Right hindlimb (tissue), 1 donor: ENCODE data around the gene ST3GAL6.

ENCODE experiments used
- DNase-seq: peaks from one replicate; pipeline ENCODE4 v3.0.0-alpha.2; 2018

The ST3GAL6 gene

DNA sequence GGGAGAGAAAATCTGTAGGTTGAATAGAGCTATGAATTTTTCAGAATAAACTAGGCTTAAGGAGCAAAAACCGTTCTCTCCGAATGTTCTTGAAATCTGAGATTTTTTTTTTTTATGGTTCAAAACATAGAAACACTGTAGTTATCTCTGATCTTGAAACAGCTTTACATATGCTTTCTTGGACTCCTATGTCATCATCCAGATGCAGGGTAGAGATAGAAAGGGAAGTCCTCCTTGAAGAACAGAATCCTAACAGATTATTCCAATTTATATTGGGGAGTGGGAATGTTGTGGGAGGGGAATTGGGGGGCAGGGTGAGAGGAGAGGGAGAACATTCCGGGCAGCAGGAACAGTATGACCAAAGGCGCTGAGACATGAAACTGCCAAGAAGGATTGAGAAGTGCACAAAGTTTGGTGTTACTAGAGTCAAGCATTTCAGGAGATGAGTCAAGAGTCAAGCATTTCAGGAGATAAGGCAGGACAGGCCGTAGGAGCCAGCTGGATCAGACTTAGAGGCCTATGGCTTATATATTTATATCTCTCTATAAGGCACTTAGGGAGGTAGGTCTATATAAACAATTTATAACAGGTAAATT is 21.9 kb upstream of the ST3GAL6 start:
- DNase-seq = no peak

DNA sequence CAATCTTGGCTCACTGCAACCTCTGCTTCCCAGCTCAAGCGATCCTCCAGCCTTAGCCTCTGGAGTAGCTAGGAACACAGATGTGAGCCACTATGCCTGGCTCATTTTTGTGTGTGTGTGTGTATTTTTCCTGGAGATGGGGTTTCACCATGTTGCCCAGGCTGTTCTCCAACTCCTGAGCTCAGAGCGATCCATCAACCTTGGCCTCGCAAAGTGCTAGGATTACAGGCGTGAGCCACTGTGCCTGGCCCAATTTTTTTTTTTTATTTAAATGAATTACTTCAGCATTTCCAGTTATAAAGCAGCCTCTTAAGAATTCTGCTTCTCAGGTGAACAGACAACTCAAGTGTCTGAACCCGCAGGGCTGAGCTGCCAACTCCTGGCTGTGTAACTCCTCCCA is 20.1 kb upstream of the ST3GAL6 start:
- no peak for DNase-seq

DNA sequence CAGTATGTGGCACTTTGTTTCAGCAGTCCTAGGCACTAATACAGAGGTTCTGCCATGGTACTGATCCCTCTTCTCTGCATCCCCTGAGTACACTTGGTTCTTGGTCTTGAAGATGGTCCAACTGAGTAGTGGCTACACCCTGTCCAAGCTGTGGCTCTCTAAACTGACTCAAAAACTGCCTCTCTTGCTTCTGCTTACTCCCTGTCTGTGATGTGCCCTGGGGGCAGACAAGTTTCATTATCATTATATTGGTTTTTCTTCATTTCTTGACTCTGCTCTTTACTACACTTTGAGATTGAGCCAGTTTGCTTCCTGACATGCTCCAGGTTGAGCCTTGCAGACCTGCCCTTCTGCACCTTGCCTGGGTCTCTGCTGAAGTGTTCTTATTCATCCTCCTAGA is 18.9 kb upstream of the ST3GAL6 start:
- no peak for DNase-seq

DNA sequence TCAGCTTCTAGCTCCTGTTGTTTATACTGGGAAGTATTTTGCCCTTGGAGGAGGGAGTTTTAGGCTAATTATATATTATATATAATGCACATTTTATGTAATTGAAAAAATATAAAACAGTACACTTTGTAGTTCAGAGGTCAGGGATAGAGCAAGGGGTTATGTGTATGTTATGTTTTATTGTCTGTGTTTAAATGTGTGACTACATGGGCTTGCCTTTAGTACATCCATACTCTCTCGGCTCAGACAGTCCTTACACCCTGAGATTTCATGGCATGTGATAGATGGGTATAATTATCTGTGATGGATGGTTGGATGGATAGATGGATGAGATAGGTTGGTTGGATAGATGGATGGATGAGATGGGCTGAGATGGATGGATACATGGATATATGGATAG is 17.4 kb upstream of the ST3GAL6 start:
- no peak for DNase-seq

DNA sequence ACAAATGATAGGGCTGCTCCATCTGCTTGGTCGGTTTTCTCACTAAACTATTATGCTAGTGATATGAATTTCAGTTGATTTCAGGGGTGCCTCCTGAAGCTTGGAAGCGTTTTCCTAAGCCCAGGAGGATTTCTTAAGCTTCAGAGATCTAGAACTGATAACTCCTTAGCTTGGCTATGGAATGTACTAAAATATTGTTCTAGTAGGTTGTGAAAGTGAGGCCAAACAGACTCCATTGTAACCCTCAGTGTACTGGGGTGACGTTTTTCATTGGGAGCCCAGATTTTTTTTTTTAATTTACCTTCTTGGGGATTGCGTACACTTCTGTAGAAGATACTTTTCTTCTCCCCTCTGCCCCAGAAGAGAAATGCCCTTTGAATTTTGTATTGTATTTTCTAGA is 17.0 kb upstream of the ST3GAL6 start:
- no peak for DNase-seq

DNA sequence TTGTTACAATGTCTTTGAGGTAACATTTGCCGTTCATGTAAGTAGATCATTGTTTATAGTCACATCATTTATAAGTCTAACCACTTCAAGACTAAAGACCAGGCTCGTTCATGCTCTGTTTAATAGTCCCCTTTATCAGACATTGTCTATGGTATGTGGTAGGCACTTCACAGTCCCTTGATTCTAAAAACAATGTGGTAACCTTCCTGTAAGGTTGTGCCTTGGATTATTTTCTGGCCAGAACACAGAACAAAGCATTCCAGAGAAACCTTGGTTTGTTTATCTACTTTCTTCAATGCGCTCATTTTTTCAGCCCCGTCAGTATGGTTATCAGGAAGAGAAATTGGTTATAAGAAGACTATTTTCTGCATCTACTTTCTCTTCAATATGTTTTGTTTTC is 16.3 kb upstream of the ST3GAL6 start:
- no peak for DNase-seq

DNA sequence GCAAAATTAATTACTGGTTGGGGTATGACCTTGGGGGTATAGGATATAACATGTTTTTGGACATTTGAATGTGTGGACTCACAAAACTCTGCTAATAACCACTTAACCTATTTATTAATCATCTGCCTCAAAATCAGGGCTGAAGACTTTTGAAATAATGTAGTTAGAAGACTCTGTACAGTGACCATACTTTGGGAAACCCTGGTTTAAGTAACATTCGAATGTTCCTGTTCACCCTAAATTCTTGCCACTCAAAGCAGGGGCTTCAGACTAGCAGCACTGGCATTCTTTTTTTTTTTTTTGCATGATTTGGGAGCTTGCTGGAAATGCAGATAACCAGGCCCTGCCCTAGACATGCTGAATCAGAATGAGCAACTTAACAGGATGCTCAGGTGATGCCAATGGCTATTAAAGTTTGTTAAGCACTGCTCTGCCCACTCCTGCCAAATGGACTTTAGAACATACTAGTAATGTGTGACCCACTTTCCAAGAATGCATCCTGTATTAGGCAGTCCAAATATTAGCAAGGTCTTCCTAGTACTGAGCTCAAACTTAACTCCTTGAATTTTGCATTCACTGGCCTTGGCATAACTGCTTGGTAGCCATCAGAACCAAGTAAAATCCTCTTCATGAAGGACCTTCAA is 12.7 kb upstream of the ST3GAL6 start:
- no peak for DNase-seq

DNA sequence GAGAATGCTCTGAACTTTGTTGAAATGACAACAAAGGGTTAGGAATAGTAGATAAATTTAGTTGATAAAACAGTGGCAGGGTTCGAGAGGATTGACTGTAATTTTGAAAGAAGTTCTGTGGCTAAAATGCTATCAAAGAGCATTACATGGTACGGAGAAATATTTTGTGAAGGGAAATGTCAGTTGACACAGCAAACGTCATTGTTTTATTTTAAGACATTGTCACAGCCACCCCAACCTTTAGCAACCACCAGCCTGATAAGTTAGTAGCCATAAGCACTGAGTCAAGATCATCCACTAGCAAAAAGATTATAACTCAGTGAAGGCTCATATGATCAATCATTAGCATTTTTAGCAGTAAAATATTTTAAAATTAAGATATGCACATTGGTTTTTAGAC is 8.7 kb upstream of the ST3GAL6 start:
- no peak for DNase-seq

DNA sequence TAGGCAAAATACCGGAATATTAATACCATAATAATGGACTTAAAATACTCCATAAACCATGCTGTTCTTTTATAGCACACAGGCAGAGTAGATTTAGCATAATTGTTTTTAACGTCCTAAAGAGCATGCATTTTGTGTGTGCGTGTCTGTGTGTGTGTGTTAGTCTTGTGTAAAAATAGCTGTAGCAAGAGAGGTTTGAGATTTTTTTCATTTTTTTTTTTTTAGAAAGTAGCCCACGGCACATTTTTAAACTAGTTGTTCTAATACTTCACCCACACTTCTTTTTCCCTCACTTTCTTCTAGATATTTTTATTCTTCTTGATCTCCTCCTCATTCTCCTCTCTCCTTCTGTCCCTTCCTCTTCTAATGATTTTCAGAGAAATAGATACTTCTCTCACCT is 7.5 kb upstream of the ST3GAL6 start:
- no peak for DNase-seq

DNA sequence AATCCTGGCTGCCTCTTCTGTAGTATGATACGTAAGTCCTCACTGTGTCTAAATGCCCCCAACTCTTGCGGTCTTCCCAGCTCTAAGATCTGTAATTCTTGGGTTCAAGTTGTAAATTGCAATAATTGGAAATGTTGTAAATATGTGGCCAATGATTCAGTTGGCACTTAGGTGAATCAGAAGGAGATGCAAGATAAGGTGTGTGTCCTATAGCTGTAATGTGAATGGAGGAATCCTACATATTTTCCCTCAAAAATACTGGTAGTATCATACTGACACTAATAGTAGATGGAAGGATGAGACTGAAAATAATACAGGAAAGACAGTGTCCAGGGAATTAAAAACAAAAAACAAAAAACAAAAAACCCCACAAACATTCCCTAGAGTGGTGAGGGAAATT is 3.5 kb upstream of the ST3GAL6 start:
- DNase-seq = no peak

DNA sequence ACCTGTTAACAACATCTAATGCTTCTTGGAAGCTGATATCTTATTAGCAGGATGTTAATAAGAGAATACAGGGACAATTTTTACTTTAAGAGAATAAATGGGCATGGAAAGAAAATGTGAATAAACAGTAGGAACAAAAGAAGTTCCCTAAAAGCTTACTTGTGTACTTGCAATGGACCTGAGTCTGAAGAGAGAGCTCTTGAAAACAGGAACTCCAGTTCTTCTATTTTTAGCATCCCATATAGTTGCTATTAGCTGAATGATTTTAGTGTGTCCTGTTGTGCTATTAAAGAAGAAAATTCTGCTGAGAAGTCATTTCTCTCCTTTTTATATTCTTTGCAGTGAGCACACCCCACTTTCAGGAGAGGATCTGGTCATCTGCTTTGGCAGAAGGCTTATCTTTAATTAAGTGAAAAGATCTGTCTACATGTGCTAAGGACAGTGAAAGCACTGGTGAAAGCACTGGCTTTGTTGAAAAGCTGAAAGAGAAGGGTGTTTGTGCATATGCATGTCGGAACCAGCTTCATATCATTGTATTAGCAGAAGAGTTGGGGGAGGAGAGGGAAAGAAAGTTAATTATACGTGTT is 1.4 kb upstream of the ST3GAL6 start:
- no peak for DNase-seq

DNA sequence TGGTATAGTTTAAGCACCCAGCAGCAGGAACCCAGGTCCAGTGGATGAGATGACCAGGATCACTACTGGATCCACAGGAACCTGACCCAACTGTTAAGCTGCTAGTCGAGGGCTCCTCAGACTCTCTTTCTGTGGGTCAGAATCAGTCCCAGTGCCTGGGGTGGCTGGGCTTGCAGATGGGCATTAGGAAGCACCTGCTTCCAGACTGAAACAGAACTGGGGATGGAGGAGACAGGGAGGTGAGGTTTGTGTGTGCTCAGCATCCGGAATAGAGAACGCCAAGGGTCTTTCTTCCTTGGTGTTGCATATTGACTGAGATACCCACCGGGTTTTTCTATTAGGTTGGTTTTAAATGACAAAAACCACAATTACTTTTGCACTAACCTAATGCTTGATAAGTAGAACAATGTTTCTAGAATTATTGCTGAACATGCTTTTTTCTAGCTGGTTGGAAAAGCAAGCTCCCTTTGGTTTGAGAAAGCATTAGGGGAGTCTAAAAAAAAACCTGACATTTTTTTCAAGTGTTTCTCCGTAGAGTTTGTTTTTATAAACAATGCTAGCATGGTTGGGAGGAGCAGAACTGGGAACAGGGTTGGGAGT is 779 bp downstream of the ST3GAL6 start:
- DNase-seq = no peak

DNA sequence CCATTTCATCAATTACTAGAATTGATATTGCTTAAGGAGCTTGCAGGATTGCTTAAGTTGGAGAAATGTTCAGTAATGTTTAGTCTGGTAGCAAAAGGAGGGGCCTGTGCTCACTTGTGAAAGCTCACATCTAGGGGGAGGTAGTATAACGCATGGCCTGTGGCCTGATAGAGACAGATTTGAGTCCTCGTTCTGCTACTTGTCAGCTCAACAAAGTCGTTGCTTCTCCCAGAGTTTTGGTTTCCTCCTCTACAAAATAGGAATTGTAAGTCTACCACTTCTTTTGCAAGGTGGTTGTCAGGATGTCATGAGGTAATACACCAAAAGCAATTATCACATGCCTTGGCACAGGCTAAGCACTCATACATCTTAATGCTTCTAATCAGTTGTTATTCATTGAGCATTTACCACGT is 1.3 kb downstream of the ST3GAL6 start:
- DNase-seq = no peak

DNA sequence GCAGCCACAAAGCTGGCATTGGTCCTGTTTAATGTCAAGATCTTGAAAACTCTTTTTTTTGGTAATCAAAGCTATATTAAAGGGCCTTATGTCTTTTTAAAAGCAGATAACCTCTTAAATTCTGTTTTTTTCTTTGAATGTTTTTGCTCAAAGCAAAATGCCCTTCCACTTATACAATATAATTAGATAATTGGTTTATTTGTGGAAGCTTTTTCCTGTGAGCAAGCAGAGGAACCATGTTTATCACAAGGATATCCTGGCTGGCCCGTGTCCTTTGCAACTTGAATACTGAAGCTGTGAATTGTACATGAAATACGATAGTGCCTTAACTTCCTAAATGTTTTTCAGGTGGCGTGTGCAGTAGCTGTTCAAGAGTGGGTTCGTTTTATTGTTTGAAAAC is 2.6 kb downstream of the ST3GAL6 start:
- no peak for DNase-seq

DNA sequence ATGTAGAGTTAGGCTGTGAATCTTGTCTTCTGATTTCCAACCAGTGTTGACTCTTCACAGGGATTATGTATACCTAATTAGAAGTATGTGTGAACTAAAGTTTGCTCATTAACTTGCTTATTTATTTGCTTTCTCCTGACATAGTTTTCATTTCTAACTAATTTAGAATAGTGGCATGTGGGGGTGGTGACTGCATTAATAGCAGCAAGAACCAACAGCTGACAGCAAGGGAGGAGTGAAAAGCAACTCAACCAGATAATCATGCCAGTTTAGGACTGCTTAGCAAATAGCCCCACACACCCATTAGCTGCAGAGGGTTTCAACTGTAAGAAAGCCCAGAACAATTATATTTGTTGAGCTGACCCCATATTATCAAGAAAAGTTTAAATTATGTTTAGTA is 3.8 kb downstream of the ST3GAL6 start:
- no peak for DNase-seq

DNA sequence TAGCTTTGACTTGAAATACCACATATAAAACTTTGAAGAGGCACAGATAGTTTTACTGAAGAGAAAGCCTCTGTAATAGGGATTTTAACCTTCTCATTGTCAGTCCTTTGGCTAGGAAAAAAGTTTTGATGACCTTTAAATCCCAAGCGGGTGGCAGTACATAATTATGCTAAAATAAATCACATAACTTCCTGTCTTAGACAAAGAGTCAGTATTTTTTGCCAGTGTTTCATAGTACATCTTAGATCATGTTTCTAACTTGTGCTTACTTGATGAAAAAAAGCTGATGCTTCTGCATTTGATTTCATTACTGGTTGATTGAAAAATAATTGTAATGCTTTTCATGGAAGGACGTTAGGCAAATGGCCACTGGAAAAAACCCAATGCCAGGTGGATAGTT is 5.8 kb downstream of the ST3GAL6 start:
- DNase-seq = no peak

DNA sequence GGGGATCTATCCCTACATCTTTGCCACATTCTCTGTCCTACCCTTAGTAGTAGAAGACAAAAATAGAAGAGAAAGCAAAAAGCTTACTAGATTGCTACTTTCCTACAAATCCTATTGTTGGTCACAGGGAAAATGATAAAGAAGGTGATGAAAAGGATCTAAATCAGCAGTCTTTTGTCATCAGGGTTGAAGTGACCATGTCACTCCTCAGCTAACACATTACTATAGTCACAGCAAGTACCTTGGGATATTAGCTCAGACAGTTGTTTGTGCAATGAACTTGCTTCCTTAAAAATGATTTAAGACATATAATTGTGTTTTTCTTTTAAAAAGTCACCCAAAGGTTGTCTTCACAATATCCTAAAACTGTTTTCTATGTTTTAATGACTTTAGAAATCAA is 6.3 kb downstream of the ST3GAL6 start:
- no peak for DNase-seq

DNA sequence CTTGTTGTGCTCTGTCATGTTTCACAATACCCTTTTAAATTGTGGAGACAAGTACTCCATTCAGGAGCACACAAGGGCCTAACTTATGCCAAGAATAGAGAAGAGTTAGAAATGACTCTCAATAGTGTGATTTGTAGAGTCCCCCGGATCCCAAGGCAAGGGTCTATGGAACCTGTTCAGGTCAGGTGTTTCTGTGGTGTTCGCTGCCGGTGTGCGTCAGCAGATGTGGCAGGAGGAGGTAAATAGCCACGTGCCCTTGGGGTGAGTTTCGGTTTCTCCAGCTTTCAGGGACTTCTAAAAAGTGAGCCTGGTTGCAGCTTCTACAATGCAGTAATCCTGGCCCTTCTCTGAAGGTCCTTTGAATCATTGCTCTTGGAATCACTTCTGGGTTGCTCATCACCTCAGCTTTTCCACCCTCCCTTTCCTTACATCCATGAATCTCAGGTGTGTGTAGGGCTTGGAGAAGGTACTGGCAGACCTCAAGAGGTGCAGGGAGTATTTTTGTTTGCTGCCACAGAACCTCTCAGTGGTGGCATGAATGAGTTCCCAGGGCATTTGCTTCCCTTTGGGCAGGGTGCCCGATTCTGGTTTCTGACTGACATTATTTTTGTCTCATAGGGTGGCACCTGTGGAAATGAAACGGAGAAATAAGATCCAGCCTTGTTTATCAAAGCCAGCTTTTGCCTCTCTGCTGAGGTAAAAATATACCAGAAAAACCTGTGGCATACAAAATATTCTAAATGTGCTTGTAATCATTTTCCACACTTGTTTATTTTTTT is 7.3 kb downstream of the ST3GAL6 start:
- no peak for DNase-seq

DNA sequence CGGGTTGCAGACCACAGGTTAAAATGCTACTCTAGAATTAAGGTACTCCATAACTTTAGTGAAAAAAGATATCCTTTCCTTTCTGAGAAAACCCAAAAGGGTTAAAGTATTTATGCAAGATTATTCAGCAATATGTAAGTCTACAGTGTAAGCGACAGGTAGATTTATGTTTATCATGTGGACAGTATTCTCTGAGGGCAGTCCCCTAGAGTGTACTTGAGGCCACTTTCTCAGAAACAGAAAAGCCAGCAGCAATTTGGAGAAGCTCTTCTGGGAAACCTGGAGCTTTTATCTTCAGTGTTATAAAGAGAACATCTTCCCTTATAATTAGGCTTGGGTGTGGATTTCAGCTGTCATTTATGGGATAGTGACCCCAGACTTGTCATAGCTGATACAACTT is 8.9 kb downstream of the ST3GAL6 start:
- DNase-seq = no peak

DNA sequence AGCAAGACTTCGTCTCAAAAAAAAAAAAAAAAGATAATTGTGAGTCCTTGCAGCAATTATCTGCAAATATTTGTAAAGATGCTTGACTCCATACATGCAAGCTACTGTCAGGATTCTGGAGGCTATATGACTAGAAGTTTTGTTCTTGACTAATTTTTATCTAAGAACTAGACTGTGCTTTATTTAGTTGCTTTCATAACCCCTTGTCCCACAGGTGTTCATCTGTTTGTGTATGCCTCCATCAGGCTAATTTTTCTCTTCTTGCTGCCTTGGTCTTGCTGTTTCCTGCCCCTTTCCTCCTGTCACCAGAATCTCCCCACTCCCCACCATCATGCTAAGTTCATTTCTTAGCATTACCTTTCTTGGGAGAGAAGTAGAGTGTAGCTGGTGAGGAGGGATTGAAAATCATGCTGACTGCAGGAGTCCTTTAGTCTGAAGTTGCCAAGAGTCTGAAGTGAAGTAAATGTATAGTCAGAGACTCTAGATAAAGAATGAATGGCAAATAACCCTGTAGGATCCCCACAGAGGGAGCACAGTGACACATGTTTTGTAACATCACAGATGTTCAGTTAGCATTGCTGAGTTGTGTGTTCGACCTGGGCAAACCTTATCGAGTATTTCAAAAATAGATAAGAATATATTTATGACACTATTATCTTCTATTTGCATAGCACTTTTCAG is 12.5 kb downstream of the ST3GAL6 start:
- DNase-seq = no peak

DNA sequence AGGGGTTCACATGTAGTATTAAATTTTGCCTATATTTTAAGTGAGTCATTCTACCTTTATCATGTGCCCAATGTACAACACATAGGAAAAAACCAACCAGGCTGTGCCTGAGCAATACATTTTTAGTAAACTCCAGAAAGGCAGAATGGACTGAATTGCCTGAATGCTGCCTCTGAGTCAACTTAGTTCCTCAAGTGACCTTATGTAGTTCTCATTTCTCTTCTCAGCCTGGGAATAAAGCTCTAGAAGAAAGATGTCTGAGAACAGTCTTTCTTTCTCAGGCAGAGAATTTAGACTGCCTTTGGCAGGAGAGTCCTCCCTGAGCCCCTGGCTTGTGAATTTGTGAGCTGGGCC is 13.0 kb downstream of the ST3GAL6 start:
- no peak for DNase-seq

DNA sequence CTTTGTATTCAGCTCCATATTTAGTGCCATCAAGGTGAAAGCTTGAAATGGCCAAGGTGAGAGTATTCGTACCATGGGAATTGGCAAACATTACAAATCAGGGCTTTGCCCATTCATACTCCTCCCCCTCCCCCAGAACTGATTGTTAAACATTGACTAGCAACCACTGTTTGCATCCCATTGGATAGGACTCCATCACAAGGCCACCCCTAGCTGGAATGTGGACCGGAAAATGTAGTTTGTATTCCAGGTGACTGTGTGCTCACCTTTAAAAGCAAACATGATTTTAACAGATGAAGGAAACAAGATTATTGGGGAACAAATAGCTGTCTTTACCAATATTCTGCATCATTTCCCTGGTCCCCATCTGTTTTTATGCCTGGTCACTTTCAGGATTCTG is 14.1 kb downstream of the ST3GAL6 start:
- no peak for DNase-seq

DNA sequence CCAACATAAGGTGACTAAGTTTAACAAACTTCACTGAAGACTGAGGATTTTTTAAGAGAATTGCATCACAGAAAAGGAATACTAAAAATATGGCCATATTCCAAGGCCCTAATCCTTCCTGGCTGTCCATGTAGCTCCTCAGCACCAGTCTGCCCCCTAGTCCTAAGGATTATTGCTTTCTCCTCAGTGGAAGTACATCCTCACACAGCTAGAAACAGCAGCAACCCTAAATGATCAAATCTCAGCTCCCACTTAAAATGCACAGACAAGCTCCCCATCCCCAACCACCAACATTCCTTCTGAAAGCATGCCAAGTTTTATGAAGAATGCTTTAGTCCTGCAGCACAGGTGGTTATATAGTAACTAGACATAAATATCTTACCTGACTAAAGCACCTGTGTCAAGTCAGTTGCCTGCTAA is 14.7 kb downstream of the ST3GAL6 start:
- DNase-seq = no peak
